Left ventricle myocardium inferior (tissue), 1 donor: ENCODE measurements around the gene CYGB. TPM values are rescaled to one million over a fixed set of nuclear protein-coding genes. Genes with fewer than 3 reads are reported as not detected.

ENCODE experiments used
- DNase-seq: peaks from one replicate; pipeline ENCODE4 v3.0.0-alpha.2; 2020
- H3K27ac ChIP-seq: fragments of 200-600 bp; replicated peaks from 2 replicates; pipeline ENCODE4 v1.8.0; 2021
- H3K27me3 ChIP-seq: fragments of 200-600 bp; 2 replicates; pipeline ENCODE4 v1.8.0; 2021; ENCODE audit warnings: low read depth
- H3K36me3 ChIP-seq: fragments of 200-600 bp; 2 replicates; pipeline ENCODE4 v1.8.0; 2021
- H3K4me1 ChIP-seq: fragments of 200-600 bp; 2 replicates; pipeline ENCODE4 v1.8.0; 2021
- H3K4me3 ChIP-seq: fragments of 200-600 bp; 2 replicates; pipeline ENCODE4 v1.8.0; 2021; ENCODE audit warnings: mild to moderate bottlenecking, moderate library complexity
- H3K9me3 ChIP-seq: fragments of 200-600 bp; replicated peaks from 2 replicates; pipeline ENCODE4 v1.8.0; 2021
- CTCF ChIP-seq: fragments of 200-600 bp; IDR thresholded peaks from 2 replicates; pipeline ENCODE4 v1.8.0; 2021; ENCODE audit warnings: antibody characterized with exemption, mild to moderate bottlenecking, borderline replicate concordance
- intact Hi-C: fragments of 100-400 bp; cut with micrococcal nuclease; formaldehyde crosslinking; loops from one replicate; pipeline ENCODE4 v1.11.0; 2022
- total RNA-seq: library from RNA; stranded (reverse); fragmentation: NEBNext Ultra II Directional; extraction: Animal tissue kit (Norgen Biotek cat#: 25700); gene quantifications from one replicate; pipeline ENCODE4 v1.2.1, GENCODE V29; 2021
- donor health status: DM: no; HTN: yes; CAD: no; lungs with severe emphysema.

Gene CYGB
- total RNA-seq, 1 donor from 2014 or later = 24.1 TPM

- intact Hi-C loops = no loop called here
- Histone ChIP-seq H3K27me3 (peaks cover 3% of the 10 kb centered on the region), H3K4me1 (peaks cover 60% of the 10 kb centered on the region), H3K4me3 (peak overlapping the region; percentile 76), H3K36me3 (no peaks in the 10 kb centered on the region), H3K9me3 (no peaks in the 10 kb centered on the region), H3K27ac (peak overlapping the region; percentile 97)
- no peak for DNase-seq
- no peak for TF ChIP-seq CTCF
Observed at GRCh38 chr17:76501827-76502307, 35.6 kb downstream of the CYGB start.

- Histone ChIP-seq H3K4me3 (peak within 1 kb of the TSS; percentile 76), H3K9me3 (no peaks in the 10 kb centered on the region), H3K36me3 (no peaks in the 10 kb centered on the region), H3K27me3 (no peaks in the 10 kb centered on the region), H3K27ac (peak within 1 kb of the TSS; percentile 97), H3K4me1 (peaks cover 61% of the 10 kb centered on the region)
- intact Hi-C loops = no loop called here
- no peak for TF ChIP-seq CTCF
- peak; percentile 92 for DNase-seq
Observed at GRCh38 chr17:76501018-76501826, 36.3 kb downstream of the CYGB start, which contains the start of gene RHBDF2. Gene RHBDF2, minus strand, starts transcription at chr17:76501423. Its CDS starts 19,899 bp downstream, at chr17:76481524.

GRCh38 chr17:76500747-76501017 lies 36.8 kb downstream of the CYGB start:
- intact Hi-C loops = no loop called here
- no peak for TF ChIP-seq CTCF
- DNase-seq = no peak
- Histone ChIP-seq H3K27me3 (no peaks in the 10 kb centered on the region), H3K4me3 (peak overlapping the region; percentile 76), H3K4me1 (peaks cover 66% of the 10 kb centered on the region), H3K36me3 (no peaks in the 10 kb centered on the region), H3K9me3 (no peaks in the 10 kb centered on the region), H3K27ac (peak overlapping the region; percentile 97)

- Histone ChIP-seq H3K36me3 (no peaks in the 10 kb centered on the region), H3K27ac (peak overlapping the region; percentile 97), H3K4me3 (peak overlapping the region; percentile 76), H3K9me3 (no peaks in the 10 kb centered on the region), H3K27me3 (no peaks in the 10 kb centered on the region), H3K4me1 (peaks cover 67% of the 10 kb centered on the region)
- no peak for TF ChIP-seq CTCF
- DNase-seq = no peak
- intact Hi-C loops = no loop called here
Observed at GRCh38 chr17:76500074-76500746, 37.3 kb downstream of the CYGB start.

GRCh38 chr17:76499267-76499667 lies 38.2 kb downstream of the CYGB start:
- Histone ChIP-seq H3K36me3 (no peaks in the 10 kb centered on the region), H3K9me3 (no peaks in the 10 kb centered on the region), H3K27ac (peak overlapping the region; percentile 97), H3K27me3 (no peaks in the 10 kb centered on the region), H3K4me1 (peaks cover 68% of the 10 kb centered on the region), H3K4me3 (peak overlapping the region; percentile 76)
- no peak for TF ChIP-seq CTCF
- DNase-seq = no peak
- intact Hi-C loops = no loop called here
